ENCODE results near the gene NRP2.

Gene NRP2

DNA sequence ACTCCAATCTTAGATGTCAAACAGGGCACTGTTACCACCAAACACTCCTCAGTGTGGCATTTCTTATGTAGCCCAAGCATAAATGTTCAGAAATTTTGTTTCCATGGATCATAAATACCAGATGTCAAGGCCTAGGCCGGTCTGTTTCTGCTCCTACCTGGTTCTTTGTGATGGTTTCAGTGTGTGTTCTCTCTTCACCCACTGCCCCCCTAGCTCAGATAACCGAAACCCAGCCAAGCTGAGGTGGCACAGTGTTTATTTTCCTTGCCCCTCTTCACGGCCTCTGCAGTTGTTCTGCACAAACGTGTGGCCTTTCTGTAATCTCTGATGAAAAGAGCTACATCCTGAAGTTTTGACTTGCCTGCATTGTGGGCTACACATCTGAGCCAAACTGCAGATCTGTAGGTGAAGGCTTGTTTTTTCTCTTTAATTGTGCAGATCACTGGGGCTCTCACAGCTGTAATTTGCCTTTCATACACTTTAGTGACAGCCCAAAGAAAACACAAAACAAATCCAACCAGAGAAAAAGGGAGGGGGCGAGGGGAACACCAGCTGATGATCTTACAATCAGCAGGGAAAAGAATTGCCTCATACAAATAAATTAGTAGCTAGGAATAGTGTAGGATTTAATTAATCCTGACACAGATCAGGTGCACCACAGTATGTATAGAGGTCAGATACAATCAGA, 99.1 kb downstream of the NRP2 start:
- no peak for DNase-seq

GRCh38 chr2:205782941-205783340, 100.6 kb downstream of the NRP2 start:
- DNase-seq, result no peak

DNA sequence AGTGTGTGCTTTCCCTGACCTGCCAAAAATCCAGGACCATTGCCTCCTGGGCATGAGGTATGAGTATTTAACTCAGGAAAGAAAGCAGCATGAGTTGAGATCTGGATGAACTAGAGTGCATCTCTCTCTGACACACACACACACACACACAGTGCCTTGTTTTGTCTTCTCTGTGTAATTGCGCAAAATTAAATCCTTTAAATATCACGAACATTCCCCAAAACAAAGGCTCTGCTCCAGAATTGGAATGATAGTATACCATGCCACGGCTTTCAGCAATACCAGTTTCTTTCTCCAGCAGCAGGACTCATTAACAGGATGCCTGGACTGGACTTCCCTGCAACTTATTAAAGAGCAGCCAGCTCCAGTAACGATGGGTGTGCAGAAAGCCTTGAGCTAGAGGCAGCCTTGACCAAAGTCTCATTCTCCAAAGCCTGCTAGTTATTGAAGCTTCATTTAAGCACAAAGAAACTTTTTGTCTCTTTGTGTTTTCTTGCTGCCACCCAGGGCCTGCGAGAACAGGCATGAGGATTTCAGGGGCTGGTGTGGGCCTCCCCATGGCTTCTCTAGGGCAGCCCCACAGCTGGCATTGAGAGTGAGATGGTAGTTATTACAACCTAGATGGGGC, 101.7 kb downstream of the NRP2 start:
- no peak for DNase-seq

- DNase-seq, result no peak
These were observed 103.4 kb downstream of the NRP2 start for GRCh38 chr2:205785507-205786260.

GRCh38 chr2:205786976-205787375, 104.7 kb downstream of the NRP2 start:
- DNase-seq, result no peak

GRCh38 chr2:205787761-205788160, 105.5 kb downstream of the NRP2 start:
- DNase-seq, result no peak

- no peak for DNase-seq
These were observed 107.6 kb downstream of the NRP2 start for GRCh38 chr2:205789906-205790305.

DNA sequence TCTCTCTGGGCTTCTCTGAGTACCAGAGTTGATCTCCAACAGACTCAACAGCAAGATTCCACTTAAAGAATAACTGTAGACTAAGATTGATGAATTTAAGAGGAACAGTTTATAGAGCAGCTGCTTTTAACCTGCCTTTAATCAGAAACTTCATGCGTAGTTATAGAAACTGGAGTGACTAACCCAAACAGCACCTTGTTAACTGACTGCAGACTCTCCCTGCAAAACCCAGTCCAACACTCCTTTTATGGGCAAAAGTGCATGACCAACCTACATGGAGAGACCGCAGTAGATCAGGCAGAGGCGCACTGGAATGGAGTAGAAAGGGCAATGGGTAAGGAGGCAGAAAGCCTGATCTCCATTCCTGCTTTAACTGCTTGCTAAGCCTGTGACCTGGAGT, 110.6 kb downstream of the NRP2 start:
- DNase-seq, result no peak

DNA sequence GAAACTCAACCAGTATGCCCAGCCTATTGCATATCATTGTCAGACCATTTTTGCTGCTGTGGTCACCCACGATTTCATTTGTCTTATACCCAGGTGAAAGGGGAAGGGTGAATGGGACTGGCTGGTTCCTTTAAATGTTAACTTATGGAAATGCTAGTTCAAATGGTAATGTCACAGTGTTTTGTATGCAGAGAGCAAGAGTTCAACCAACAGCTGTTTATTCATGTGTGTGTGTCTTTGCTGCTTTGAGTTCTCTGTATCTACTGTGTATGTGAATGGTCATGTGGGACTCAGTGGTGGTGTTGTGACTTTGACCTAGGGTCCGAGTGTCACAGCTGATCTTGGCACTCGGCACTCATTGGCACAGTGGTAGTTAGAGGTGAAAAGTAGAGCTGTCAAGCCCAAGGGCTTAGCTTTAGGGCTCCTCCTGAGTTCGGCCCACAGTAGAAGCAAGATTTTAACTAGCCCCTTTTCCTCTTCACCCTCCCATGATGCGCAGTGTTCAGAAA, 114.6 kb downstream of the NRP2 start:
- no peak for DNase-seq

GRCh38 chr2:205797866-205798265, 115.6 kb downstream of the NRP2 start:
- no peak for DNase-seq

DNA sequence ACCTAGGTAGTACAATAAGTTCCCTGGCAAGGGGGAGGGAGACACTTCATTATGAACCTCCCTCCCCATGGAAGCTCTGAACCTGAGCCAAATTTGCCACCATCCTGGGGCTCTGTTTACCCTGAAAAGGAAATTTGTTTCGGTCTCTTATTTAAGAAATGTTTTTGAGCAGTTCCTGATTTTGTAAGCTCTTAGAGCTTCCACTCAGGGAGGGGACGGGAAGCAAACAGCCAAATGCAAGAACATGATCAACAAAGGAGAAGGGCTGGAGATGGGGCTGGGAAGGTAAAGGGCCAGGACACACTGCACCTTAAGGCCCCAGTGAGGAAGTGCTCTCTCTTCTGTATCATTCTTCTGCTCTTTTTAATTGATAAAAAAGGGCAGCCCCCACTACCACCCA, 117.9 kb downstream of the NRP2 start:
- no peak for DNase-seq

DNA sequence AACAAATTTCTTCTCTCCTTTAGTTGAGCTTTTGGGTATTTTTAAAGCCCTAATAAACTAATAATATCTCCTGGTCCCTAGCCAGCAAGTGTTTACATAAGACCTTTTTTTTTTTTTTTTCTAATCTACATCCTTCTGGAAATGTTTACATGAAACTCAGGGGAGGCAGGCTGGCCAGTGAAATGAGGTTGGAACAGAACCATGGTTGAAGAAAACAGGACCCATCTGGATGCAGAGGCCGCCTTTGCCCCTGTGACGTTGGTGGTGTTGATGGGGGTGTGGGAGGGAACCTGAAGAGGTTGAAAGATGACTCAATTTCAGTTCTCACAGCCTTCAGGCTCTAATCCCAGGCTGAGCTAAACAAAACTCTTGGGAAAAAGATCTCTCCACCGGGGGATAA, 118.5 kb downstream of the NRP2 start:
- no peak for DNase-seq

- no peak for DNase-seq
These were observed 119.8 kb downstream of the NRP2 start for GRCh38 chr2:205802065-205802464.

- no peak for DNase-seq
These were observed 120.6 kb downstream of the NRP2 start for GRCh38 chr2:205802941-205803340.

DNA sequence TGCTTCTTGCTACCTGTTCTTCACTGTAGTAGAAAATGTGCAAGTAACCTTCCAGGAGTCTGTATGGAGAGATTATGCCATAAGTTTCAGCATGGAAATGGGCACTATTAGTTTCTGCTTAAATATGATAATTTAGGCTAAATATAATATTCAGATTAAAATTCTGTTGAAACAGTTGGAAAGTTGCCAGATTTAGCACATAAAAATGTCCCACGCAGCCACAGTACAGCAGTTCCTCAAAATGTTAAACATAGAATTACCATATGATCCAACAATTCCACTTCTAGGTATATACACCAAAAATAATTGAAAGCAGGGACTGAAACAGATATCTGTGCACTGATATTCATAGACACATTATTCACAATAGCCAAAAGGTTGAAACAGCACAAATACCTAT, 121.2 kb downstream of the NRP2 start:
- no peak for DNase-seq

GRCh38 chr2:205805136-205805535, 122.8 kb downstream of the NRP2 start:
- no peak for DNase-seq

DNA sequence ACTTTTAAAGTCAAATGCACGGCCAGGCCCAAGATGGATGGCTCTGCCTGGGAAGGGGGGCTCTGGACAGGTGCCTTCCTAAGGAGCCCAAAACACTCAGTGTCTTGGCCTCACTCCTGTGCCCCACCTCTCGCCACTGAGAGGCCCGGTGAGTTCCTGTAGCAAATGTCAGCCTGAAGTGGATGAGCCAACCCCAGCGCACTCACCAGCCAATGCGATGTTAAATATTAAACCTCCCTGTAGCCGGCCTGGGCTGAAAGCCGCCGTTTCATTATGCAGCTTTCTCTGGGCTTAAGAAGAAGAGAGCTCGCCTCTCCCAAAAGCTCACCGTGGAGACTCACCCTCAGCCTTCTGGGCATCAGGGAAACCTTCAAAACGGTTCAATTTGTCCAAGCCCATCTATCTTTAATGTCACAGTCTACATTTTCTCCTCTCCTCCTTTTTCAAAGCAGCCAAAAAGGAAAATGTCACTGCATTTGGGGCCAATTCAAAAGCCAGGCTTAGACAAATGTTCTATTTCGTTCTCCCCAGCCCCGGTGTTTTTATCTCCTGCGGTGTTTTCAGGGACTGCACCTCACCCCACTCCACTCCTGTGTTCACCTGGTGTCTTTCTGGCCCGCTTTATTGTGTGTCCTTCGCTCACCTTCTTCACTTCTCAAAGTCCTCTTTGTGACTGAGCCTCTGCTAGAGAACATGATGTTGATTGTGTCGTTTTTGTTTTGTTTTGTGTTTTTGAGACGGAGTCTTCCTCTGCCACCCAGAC, 124.0 kb downstream of the NRP2 start:
- no peak for DNase-seq

- no peak for DNase-seq
These were observed 124.9 kb downstream of the NRP2 start for GRCh38 chr2:205807229-205807628.

- DNase-seq, result no peak
These were observed 125.5 kb downstream of the NRP2 start for GRCh38 chr2:205807758-205808157.

DNA sequence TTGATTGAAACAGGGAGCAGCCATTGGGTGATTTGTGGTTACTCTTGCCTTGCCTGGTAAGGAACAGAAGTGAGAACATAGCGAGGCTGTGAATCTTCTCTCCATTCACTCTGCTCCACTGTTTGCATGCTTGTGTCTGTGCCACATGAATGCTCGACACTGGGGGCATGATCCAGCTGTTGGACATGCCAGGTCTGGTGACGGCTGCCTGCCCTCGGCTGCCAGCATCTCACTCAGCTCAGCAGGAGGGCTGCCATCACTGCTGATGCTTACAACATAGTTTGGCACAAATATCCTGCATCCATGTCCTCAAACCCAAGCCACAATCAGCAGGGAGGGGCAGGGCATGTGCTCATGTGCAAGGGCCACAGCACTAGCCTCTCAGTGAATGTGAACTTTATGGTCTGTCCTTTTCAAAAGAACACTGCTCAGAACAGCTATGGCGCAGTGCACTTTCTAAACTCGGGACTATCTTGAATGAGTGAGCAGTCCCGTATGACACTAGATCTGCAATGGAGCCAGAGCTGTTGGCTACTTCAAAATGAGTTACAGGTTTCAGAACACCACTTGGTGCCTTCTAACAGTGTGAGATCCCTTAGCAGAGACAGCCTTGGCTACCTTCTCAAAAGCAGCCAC, 126.3 kb downstream of the NRP2 start:
- no peak for DNase-seq

DNA sequence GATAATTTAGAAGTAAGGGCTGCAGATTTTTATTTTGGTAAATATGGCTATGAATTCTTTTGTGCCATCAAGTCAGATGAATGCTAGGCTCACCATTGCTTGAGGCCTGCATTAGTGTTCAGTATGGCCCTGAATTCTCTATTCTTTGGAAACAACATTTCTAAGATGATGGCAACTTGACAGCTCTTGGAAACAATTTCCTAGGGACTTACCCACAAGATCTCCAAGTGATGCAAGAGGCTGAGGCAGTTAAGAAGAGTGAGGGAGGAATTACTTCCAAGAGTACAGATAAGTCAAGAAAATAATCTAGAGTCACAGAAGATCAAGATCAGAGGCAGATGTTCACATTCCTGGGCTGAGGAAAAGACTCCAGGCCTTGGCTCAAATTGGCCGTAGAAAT, 129.1 kb downstream of the NRP2 start:
- DNase-seq, result no peak

- DNase-seq, result no peak
These were observed 131.7 kb downstream of the NRP2 start for GRCh38 chr2:205814039-205814364.

DNA sequence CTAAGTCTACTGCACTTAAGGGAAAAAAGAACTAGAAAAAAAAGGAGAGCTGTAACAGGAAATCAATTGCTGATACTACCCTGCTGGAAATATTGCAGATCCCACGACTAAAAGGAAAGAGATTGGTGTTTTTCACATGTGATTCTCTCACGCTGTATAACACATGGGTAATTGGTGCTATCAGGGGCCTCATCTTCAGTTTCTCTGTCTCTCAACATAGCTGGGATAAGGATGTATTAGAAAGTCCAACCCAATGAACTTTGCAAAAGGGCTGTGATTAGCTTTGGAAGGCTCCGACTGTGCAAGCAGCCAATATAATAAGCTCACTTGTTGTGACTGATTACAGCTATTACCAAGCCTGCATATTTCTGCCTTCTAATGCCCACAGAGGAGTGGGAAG, 133.4 kb downstream of the NRP2 start:
- no peak for DNase-seq

Data from NCI-H1048 (cell line).